ENCODE data around the gene GAN.

The GAN gene

DNA sequence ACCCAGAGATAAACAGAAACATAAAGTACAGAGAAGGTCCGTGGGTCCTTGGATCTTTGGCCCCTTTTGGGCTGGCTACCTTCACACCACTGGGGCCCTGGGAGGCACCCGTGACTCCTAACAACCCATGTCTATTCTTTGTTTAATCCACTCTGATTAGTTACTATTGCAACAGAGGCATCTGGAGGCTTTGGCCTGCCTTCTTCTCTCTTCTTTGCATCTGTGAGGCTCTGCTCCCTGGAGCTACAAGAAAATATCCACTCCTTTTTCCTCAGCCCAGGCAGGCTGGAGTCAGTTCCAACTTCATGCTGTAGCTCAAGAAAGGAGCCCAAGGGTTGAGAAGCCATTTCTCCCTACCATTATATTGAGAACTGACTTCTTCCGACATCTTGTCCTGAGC lies 120.3 kb downstream of the GAN start:
- DNase-seq: no peak

DNA sequence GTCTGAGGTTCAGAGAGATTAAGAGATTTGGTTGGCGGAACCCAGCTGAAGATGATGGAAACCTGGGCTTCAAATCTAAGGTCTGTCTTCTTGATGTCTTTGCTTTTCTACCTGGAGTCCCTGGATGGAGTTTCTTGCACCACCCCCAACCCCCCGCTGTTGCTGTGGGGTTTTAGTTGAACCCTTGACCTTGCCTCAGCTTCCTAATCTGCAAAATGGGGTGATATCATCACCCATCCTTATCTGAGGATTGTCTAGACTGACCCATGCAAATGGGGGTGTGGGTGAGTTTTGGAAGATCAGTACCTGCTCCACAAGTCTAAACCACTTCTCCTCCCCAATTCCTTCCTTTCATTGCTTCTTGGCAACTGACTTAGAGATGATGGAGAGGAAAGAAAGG lies 120.8 kb downstream of the GAN start:
- no peak for DNase-seq

- DNase-seq: no peak
Measured at GRCh38 chr16:81436386-81436785, 121.6 kb downstream of the GAN start.

GRCh38 chr16:81437865-81438264 lies 123.1 kb downstream of the GAN start:
- no peak for DNase-seq
